Trophoblast cell (in vitro differentiated cells and primary cell): ENCODE measurements around the gene NRSN1.

Experiments
- DNase-seq, 2 donors: peaks; one replicate each; pipeline ENCODE4 v3.0.0-alpha.2; 2016
- H2AFZ ChIP-seq: 2 replicates; pipeline ENCODE4 v1.6.1; 2013; ENCODE audit warnings: low read length, moderate library complexity, mild to moderate bottlenecking; ENCODE audit not compliant: insufficient read depth, poor library complexity
- H2AK5ac ChIP-seq: 2 replicates; pipeline ENCODE4 v1.6.1; 2013; ENCODE audit warnings: mild to moderate bottlenecking, low read length
- H2BK120ac ChIP-seq: 2 replicates; pipeline ENCODE4 v1.6.1; 2013; ENCODE audit warnings: low read length, mild to moderate bottlenecking, moderate library complexity; ENCODE audit not compliant: insufficient read depth, poor library complexity
- H2BK12ac ChIP-seq: 2 replicates; pipeline ENCODE4 v1.6.1; 2013; ENCODE audit warnings: mild to moderate bottlenecking, low read length, moderate library complexity
- H2BK5ac ChIP-seq: 2 replicates; pipeline ENCODE4 v1.6.1; 2013; ENCODE audit warnings: low read length, low read depth, moderate library complexity, mild to moderate bottlenecking; ENCODE audit not compliant: poor library complexity
- H3K14ac ChIP-seq: 2 replicates; pipeline ENCODE4 v1.6.1; 2013; ENCODE audit warnings: mild to moderate bottlenecking, low read length
- H3K18ac ChIP-seq: 2 replicates; pipeline ENCODE4 v1.6.1; 2013; ENCODE audit warnings: mild to moderate bottlenecking, low read length
- H3K23ac ChIP-seq: 2 replicates; pipeline ENCODE4 v1.6.1; 2013; ENCODE audit warnings: low read length
- H3K27ac ChIP-seq: 2 replicates; pipeline ENCODE4 v1.5.1; 2013; ENCODE audit warnings: low read depth, mild to moderate bottlenecking, inconsistent platforms, low read length, moderate library complexity
- H3K27me3 ChIP-seq: 2 replicates; pipeline ENCODE4 v1.6.1; 2013; ENCODE audit warnings: inconsistent platforms, mild to moderate bottlenecking, low read length, moderate library complexity; ENCODE audit not compliant: insufficient read depth
- H3K36me3 ChIP-seq, 2 experiments: 1 replicate in 1 of 2; 2 replicates in 1 of 2; pipeline ENCODE4 v1.6.1; 2013; ENCODE audit warnings: low read length in 2 of 2, mild to moderate bottlenecking in 2 of 2, moderate library complexity in 1 of 2; ENCODE audit not compliant: insufficient read depth in 2 of 2, control insufficient read depth in 1 of 2
- H3K4ac ChIP-seq: 2 replicates; pipeline ENCODE4 v1.6.1; 2013; ENCODE audit warnings: low read depth, mild to moderate bottlenecking, low read length, moderate library complexity
- H3K4me1 ChIP-seq, 2 experiments: 1 replicate in 1 of 2; 2 replicates in 1 of 2; pipeline ENCODE4 v1.6.1; 2013; ENCODE audit warnings: low read length in 2 of 2, mild to moderate bottlenecking in 2 of 2, moderate library complexity in 1 of 2; ENCODE audit not compliant: insufficient read depth in 2 of 2, control insufficient read depth in 1 of 2
- H3K4me2 ChIP-seq: 2 replicates; pipeline ENCODE4 v1.6.1; 2013; ENCODE audit warnings: inconsistent platforms, mild to moderate bottlenecking, low read length, moderate library complexity
- H3K4me3 ChIP-seq: 2 replicates; pipeline ENCODE4 v1.5.1; 2013; ENCODE audit warnings: mild to moderate bottlenecking, low read depth, low read length, inconsistent platforms
- H3K79me1 ChIP-seq: one replicate; pipeline ENCODE4 v1.6.1; 2013; ENCODE audit warnings: low read length
- H3K79me2 ChIP-seq: 2 replicates; pipeline ENCODE4 v1.6.1; 2013; ENCODE audit warnings: low read length, mild to moderate bottlenecking; ENCODE audit not compliant: control insufficient read depth, insufficient read depth, poor library complexity
- H3K9ac ChIP-seq: 2 replicates; pipeline ENCODE4 v1.6.1; 2013; ENCODE audit warnings: mild to moderate bottlenecking, low read length
- H3K9me3 ChIP-seq: 2 replicates; pipeline ENCODE4 v1.6.1; 2013; ENCODE audit warnings: low read depth, mild to moderate bottlenecking, control low read depth, inconsistent platforms, low read length; ENCODE audit not compliant: insufficient read depth
- H4K12ac ChIP-seq: 2 replicates; pipeline ENCODE4 v1.6.1; 2013; ENCODE audit warnings: low read depth, mild to moderate bottlenecking, low read length, moderate library complexity
- H4K8ac ChIP-seq: 2 replicates; pipeline ENCODE4 v1.6.1; 2013; ENCODE audit warnings: low read depth, mild to moderate bottlenecking, low read length, moderate library complexity
- H4K91ac ChIP-seq: one replicate; pipeline ENCODE4 v1.6.1; 2013; ENCODE audit warnings: low read depth, mild to moderate bottlenecking, low read length, moderate library complexity
- WGBS: extraction: QIAGEN DNeasy Blood & Tissue Kit; methylation state at CpG from one replicate; pipeline ENCODE4 v1.1.7; 2013; ENCODE audit warnings: missing lambda C conversion rate; ENCODE audit not compliant: insufficient read length, insufficient coverage; ENCODE audit errors: extremely low coverage; 5-methylcytosine and 5-hydroxymethylcytosine counted together

Gene NRSN1

DNA sequence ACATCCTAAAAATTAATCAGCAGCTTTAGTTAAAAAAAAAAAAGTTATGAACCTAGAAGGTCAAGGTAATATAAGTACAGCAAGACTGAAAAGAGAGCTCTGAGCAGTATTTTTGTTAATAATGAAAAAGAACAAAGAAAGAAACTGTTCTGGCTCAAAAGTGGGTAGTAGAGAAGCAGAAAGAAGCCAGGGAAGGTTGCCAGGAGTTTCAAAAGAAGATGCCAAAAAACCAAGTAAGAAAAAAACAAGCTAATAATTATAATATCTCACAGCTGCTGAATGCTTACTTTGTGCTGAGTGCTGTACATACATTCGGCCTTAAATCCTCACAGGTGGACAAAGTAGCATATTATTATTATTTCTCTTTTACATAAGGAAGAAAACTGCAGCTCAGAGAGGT is 31.9 kb downstream of the NRSN1 start:
- no peak overlapping the region for H2BK120ac ChIP-seq
- H3K18ac ChIP-seq, result no peak overlapping the region
- no peak overlapping the region for H2BK12ac ChIP-seq
- no peak overlapping the region for H2BK5ac ChIP-seq
- H3K23ac ChIP-seq, result no peak overlapping the region
- H3K14ac ChIP-seq, result no peak overlapping the region
- no peak overlapping the region for H4K12ac ChIP-seq
- no peak overlapping the region for H3K4ac ChIP-seq
- H2AK5ac ChIP-seq, result no peak overlapping the region
- no peak overlapping the region for H3K27ac ChIP-seq
- H4K8ac ChIP-seq, result no peak overlapping the region
- H3K4me2 ChIP-seq, result no peak overlapping the region
- H3K79me2 ChIP-seq, result no peaks in the 10 kb centered on the region
- no peaks in the 10 kb centered on the region for H3K27me3 ChIP-seq
- H3K79me1 ChIP-seq, result no peaks in the 10 kb centered on the region
- H3K4me3 ChIP-seq, result no peak overlapping the region
- H2AFZ ChIP-seq, result no peak overlapping the region
- no peak overlapping the region for H4K91ac ChIP-seq
- no peak overlapping the region for H3K9ac ChIP-seq
- no peaks in the 10 kb centered on the region for H3K4me1 ChIP-seq
- H3K36me3 ChIP-seq, result peaks cover 0 to 1% of the 10 kb centered on the region in 2 experiments
- H3K9me3 ChIP-seq, result no peaks in the 10 kb centered on the region
- DNase-seq, result no peak
- no CpG with 5 or more reads among the region's 1 CpG for WGBS

DNA sequence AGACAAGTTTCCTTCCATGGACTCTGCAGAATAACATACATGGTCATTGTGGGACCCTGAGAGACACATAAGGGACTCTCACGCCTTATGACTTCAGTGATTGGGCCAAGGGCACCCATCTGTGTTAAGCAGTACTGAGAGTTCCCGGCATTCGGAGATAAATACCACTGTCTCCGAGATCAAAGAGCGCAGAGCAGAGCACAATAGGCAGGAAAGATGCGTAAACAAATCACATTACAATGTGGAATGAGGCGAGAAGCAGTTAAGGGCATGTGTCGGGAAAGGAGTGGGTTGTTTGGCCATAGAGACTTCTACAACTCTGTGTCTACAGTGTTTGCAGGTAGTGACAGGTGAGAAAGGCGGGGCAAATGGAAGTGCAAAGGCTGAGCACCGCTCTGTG is 57.6 kb downstream of the NRSN1 start:
- no peaks in the 10 kb centered on the region for H3K79me1 ChIP-seq
- H3K4me2 ChIP-seq, result no peak overlapping the region
- no peaks in the 10 kb centered on the region for H3K27me3 ChIP-seq
- H4K91ac ChIP-seq, result no peak overlapping the region
- H4K8ac ChIP-seq, result no peak overlapping the region
- no peak overlapping the region for H3K14ac ChIP-seq
- no CpG with 5 or more reads among the region's 10 CpGs for WGBS
- H3K27ac ChIP-seq, result no peak overlapping the region
- no peak overlapping the region for H3K4ac ChIP-seq
- H4K12ac ChIP-seq, result no peak overlapping the region
- no peak overlapping the region for H2BK5ac ChIP-seq
- H3K4me3 ChIP-seq, result no peak overlapping the region
- H3K23ac ChIP-seq, result no peak overlapping the region
- no peak overlapping the region for H2BK120ac ChIP-seq
- no peak overlapping the region for H2BK12ac ChIP-seq
- H3K9ac ChIP-seq, result no peak overlapping the region
- no peaks in the 10 kb centered on the region for H3K9me3 ChIP-seq
- no peaks in the 10 kb centered on the region for H3K79me2 ChIP-seq
- no peaks in the 10 kb centered on the region for H3K4me1 ChIP-seq
- no peak overlapping the region for H2AFZ ChIP-seq
- no peaks in the 10 kb centered on the region for H3K36me3 ChIP-seq
- H3K18ac ChIP-seq, result no peak overlapping the region
- DNase-seq, result no peak
- H2AK5ac ChIP-seq, result no peak overlapping the region

DNA sequence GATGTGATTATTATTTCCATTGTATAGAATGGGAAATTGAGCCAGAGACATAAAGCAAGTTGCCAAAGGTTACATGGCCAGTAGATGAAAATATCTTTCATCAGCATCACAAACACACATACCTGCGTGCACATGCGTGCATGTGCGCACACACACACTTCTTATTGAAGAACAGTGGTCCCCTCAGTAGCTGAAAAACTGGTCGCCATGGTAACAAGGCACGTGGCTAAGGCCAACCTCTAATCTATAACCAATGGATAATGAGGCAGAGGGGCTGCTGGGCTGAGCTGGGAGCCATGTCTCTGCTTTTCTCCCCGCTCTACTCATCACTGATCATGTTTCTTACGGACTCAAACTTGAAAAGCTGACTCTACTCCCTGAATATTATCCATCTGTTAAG is 60.3 kb downstream of the NRSN1 start:
- no peak overlapping the region for H3K4me3 ChIP-seq
- H2AFZ ChIP-seq, result no peak overlapping the region
- H3K18ac ChIP-seq, result no peak overlapping the region
- H3K36me3 ChIP-seq, result no peaks in the 10 kb centered on the region
- H3K27ac ChIP-seq, result no peak overlapping the region
- H3K27me3 ChIP-seq, result no peaks in the 10 kb centered on the region
- WGBS, result no CpG with 5 or more reads among the region's 7 CpGs
- no peak overlapping the region for H2BK12ac ChIP-seq
- H2BK120ac ChIP-seq, result no peak overlapping the region
- no peaks in the 10 kb centered on the region for H3K9me3 ChIP-seq
- no peak overlapping the region for H3K4me2 ChIP-seq
- no peaks in the 10 kb centered on the region for H3K79me2 ChIP-seq
- no peak overlapping the region for H2BK5ac ChIP-seq
- H3K9ac ChIP-seq, result no peak overlapping the region
- no peak overlapping the region for H4K8ac ChIP-seq
- H4K91ac ChIP-seq, result no peak overlapping the region
- no peaks in the 10 kb centered on the region for H3K4me1 ChIP-seq
- no peak overlapping the region for H3K14ac ChIP-seq
- H3K4ac ChIP-seq, result no peak overlapping the region
- no peak overlapping the region for H2AK5ac ChIP-seq
- H3K79me1 ChIP-seq, result no peaks in the 10 kb centered on the region
- no peak for DNase-seq
- H4K12ac ChIP-seq, result no peak overlapping the region
- H3K23ac ChIP-seq, result no peak overlapping the region

DNA sequence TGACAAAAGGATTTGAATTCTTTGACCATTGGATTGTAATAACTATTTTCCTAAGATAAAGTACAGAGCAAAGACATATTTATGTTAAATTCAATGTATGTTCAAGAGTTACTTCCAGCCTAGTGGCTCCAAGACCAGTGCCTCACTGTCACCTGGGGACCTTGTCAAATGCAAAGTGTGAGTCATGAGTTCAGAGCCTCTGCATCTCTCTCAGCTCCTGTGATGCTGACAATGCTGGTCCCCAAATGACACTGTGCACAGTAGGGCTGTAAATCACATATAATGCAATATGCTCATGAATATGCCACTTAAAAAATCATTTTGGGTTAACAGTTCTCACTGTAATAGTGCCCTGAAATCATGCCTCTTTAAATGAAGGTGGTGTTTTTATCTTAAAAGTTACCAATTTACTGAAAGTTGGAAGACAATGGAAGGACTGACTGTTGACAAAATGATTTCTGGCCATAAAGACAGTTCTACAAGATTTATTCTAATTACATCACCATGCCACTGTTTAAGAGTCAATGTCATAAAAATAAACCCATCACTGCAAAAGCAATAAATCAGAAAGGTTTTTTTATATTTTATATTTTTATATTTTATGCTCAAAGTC is 62.1 kb downstream of the NRSN1 start:
- Histone ChIP-seq H3K79me2 (no peaks in the 10 kb centered on the region), H3K9me3 (no peaks in the 10 kb centered on the region), H4K8ac (no peak overlapping the region), H3K23ac (no peak overlapping the region), H2AK5ac (no peak overlapping the region), H3K79me1 (no peaks in the 10 kb centered on the region), H3K4ac (no peak overlapping the region), H2BK5ac (no peak overlapping the region), H2AFZ (no peak overlapping the region), H3K4me2 (no peak overlapping the region), H4K12ac (no peak overlapping the region), H3K36me3 (no peaks in the 10 kb centered on the region), H3K18ac (no peak overlapping the region), H3K4me1 (no peaks in the 10 kb centered on the region), H2BK120ac (no peak overlapping the region), H3K14ac (no peak overlapping the region), H3K4me3 (no peak overlapping the region), H4K91ac (no peak overlapping the region), H3K9ac (no peak overlapping the region), H2BK12ac (no peak overlapping the region), H3K27me3 (no peaks in the 10 kb centered on the region), H3K27ac (no peak overlapping the region)
- no peak for DNase-seq
